Measurements from ENCODE around the gene ZFPL1.

The ZFPL1 gene

DNA sequence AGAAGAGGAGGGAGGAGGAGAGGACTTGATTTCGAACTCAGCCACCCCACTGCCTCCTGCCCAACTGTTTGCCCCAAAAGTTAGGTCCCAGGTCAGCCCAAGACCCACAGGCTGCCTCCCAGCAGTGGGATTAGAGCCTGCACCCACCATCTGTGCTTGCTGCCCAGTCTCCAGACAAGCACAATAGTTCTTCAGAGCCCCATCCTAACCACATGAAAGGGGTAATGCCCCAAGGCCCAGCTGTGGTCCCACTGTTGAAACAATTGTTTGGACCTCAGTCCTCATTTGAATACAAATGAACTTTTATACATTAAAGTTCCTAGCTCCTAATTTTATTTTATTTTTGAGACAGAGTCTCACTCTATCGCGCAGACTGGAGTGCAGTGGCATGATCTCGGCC lies 6.6 kb downstream of the ZFPL1 start:
- DNase-seq, result peak in 25 of 56 donors; percentile 10 to 72 (median 44)

DNA sequence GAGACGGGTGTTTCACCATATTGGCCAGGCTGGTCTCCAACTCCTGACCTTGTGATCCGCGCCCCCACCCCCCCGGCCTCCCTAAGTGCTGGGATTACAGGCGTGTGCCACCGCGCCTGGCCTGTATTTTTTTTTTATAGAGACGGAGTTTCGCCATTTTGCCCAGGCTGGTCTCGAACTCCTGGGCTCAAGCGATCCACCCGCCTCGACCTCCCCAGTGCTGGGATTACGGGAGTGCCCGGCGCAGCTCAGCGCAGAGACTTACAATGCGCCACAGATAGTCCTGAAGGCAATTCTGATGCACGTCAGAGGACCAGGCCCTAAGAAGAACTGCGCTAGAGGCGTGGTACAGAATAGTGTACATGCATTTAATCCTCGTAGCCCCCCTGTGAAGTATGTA lies 11.4 kb downstream of the ZFPL1 start:
- DNase-seq, result no peak

DNA sequence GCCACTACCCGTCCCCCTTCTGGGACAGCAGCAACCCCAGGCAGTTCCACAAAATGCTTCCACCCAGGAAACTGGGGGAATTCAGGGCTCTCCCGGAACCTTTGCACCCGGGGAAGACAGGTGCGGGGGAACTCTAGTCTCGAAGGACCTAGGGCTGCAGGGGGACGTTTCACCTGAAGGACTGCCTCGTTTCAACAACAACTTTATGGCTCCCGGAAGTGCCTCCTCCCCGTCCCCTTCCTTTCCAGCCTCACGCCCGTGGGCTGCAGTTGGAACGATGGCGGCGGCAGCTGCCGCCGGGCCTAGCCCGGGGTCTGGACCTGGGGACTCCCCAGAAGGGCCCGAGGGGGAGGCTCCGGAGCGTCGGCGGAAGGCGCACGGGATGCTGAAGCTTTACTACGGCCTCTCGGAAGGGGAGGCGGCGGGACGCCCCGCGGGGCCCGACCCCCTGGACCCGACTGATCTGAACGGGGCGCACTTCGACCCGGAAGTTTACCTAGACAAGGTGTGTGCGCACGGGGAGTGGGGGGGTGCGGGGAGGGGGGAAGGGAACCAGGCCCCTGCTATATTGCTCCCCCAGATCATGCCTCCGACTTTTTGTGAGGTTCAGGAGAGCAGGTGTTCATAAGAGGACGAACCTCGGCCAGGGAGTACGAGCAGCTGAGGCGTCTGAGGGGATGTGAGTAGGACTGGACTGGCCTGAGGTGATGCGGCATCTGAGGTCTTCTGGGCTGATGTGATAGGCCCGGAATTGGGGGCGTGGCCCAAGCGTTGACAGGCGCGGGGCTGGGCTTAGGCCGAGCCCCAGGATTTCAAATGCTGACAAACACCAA lies 12.2 kb downstream of the ZFPL1 start, which contains the start of gene VPS51:
Gene VPS51 (plus strand): TSS at position 241 of the 833 bp plus-strand sequence. CDS start 37 bp downstream, at position 278.
- DNase-seq, result peak; percentile 27 to 89 (median 79)

DNA sequence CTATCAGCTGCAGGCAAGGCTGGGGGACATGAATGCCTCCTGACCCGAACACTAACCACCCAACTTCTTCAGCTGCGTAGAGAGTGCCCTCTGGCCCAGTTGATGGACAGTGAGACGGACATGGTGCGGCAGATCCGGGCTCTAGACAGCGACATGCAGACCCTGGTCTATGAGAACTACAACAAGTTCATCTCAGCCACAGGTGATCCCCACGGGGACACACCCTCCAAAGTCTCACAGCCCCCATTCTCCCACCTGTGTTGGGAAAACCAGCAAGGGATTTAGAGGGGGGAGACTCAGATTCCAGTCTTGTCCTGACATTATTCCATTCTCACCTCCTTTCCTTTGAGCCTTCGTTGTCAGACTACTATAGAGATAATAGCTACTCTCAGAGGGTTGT lies 12.9 kb downstream of the ZFPL1 start:
- peak in 1 of 56 donors; percentile 55 for DNase-seq

DNA sequence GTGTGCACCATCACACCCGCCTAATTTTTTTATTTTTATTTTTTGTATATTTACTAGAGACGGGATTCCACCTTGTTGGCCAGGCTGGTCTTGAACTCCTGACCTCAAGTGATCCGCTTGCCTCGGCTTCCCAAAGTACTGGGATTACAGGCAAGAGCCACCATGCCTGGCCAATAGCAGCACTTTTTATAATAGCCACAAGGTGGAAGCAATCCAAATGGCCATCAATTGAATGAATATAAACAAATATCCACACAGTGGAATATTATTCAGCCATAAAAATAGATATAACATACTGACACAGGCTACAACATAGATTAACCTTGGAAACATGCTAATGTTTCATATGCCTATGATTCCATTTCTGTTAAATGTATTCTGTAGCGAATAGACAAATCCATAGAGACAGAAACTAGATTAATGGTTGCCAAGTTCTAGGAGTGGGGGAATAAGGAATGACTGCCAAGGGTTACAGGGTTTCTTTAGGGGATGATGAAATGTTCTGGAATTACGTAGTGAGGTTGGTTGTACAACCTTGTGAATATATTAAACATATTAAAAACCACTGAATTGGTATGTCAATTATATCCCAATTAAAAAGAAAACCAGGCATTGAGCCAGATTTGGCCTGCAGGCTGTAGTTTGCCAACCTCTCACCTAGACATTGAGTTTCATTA lies 16.8 kb downstream of the ZFPL1 start:
- no peak for DNase-seq

DNA sequence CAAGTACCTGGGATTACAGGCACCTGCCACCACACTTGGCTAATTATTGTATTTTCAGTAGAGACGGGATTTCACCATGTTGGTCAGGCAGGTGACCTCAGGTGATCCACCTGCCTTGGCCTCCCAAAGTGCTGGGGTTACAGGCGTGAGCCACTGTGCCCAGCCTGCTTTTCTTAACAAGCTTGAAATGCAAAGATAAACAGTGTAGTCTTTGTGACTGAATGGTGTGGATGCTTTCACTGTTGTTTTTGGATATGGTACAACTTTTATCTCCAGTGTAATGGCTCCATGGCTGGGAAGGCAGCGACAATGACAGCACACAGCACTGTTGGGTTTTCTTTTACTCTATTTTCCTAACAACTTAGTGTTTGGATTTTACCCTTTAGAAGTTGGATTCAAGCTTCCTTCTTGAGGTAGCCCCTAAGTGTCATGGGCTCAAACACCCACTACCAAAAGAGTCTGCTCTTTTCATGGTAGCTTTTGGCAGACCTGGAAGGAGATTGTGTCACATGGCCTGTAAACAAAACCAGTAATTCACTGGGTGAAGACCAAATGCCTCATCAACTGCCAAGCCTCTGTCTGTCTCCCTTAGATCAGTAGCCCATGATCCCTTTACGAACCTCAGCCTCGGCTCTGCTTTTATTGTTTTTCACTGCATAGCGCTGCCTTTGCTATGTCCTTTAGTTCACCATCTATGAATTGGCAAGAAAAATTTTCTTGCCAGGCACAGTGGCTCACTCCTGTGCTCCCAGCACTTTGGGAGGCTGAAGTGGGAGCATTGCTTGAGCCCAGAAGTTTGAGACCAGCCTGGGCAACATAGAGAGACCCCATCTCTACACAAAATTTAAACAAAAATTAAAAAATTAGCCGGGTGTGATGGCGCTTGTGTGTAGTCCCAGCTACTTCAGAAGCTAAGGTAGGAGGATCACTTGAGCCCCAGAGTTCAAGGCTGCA lies 18.4 kb downstream of the ZFPL1 start:
- DNase-seq, result peak in 24 of 56 donors; percentile 6 to 71 (median 40)

DNA sequence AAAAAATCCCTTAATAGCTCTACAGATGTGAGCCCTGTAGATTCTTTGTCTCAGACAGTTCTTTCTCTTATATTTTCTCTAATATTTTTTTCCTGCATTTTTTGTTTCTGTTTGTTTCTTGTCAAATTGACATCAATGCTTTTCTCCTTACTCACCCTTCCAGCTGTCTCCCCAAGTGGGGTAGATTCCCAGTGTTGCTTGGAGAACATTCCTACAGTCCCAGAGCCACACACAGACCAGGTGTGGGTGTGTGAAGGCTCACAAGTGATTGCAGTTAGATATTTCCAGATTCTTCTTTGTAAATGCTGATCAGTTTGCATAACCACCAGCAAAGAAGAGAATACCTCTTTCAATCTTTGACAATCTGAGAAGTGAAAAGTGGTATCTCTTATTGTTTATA lies 19.5 kb downstream of the ZFPL1 start:
- DNase-seq, result no peak

DNA sequence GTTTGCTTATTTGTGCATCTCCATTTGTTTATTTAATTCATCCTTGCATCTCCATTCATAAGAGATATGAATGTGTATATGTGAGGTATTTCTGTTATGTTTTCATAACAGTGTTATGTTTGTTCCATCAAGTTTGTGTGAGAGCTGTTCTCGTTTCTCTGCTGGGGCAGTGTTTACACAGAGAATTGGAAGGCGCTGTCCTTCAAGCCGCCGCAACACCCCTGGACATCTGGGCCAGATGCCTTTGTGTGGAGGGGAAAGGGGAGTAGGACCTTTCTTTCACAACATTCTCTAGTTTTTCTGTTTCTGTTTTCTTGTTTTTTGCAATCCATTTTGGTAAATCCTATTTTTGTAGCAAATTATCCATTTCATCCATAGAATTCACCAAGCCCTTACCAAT lies 20.6 kb downstream of the ZFPL1 start:
- no peak for DNase-seq

DNA sequence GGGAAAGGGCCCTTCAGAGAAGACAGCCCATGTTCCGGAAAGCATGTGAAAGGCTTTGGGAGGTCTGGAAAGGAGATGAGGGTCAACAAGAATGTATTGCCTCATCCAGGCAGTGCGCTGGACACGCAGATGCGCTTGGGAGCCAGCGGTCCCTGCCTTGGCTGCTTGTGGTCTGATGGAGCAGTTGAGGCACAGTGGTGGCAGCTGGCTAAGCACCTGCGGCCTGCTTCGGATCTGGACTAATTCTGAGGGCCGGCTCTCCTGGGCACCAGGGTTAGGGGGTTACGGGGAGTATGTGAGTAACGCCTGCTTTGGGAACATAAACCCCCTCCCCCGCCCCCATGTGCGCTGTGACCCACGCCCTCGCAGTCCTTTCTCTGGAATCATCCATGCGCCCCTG lies 23.1 kb downstream of the ZFPL1 start:
- no peak for DNase-seq

DNA sequence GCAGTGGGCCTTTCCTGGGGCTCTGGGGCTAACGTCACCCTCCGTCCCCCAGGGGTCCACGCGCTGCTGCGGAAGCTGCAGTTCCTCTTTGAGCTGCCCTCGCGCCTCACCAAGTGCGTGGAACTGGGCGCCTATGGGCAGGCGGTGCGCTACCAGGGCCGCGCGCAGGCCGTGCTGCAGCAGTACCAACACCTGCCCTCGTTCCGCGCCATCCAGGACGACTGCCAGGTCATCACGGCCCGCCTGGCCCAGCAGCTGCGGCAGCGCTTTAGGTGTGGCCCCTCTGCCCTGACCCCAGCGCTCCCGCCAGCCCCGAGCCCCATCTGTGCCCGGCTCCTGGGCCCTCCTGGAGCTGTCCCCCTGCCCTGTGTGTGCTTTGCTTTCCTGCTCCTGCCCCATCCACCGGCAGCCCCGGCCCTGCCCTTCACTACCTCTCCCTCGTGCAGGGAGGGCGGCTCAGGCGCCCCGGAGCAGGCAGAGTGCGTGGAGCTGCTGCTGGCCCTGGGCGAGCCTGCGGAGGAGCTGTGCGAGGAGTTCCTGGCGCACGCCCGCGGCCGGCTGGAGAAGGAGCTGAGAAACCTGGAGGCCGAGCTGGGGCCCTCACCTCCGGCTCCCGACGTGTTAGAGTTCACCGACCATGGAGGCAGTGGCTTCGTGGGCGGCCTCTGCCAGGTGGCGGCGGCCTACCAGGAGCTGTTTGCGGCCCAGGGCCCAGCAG lies 23.9 kb downstream of the ZFPL1 start:
- DNase-seq, result no peak

DNA sequence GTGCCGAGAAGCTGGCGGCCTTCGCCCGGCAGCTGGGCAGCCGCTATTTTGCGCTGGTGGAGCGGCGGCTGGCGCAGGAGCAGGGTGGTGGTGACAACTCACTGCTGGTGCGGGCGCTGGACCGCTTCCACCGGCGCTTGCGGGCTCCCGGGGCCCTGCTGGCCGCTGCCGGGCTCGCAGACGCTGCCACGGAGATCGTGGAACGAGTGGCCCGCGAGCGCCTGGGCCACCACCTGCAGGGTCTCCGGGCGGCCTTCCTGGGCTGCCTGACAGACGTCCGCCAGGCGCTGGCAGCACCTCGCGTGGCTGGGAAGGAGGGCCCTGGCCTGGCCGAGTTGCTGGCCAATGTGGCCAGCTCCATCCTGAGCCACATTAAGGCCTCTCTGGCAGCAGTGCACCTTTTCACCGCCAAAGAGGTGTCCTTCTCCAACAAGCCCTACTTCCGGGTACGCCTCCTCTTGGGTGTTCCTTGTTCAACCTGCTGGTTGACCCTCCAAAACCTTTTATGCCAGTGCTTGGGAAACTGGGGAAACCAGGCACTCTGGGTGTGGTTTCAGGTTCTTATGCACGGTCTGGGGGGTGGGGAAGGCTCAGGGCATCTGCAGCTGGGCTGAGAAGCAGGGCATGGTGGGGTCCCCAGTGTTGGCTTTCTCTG lies 24.6 kb downstream of the ZFPL1 start:
- no peak for DNase-seq

DNA sequence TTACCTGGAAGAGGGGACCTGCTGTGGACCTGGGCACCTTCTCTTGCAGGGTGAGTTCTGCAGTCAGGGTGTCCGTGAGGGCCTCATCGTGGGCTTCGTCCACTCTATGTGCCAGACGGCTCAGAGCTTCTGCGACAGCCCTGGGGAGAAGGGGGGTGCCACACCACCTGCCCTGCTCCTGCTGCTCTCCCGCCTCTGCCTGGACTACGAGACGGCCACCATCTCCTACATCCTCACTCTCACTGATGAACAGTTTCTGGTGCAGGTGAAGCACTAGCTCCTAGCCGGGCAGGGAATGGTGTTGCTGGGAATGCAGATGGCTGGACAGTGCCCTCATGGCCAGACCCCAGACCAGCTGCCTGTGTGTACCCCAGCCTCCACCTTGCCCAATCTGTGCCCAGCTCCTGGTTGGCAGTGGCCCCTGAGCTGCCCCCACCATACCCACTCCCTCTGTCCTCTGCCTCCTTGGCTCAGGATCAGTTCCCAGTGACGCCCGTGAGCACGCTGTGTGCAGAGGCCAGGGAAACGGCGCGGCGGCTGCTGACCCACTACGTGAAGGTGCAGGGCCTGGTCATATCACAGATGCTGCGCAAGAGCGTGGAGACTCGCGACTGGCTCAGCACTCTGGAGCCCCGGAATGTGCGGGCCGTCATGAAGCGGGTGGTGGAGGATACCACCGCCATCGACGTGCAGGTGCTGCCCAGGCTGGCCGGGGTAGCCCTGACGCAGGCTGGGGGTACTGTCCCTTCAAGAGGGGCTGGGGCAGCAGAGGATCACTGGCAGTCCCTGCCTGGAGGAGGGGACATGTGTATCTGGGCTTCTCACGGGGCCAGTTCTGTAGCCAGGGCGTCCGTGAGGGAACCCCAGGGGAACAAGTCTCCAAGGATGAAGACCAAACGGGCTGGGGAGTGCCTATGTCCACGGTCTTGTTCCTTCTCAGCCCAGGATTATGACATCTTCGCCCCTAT lies 25.5 kb downstream of the ZFPL1 start:
- no peak for DNase-seq

DNA sequence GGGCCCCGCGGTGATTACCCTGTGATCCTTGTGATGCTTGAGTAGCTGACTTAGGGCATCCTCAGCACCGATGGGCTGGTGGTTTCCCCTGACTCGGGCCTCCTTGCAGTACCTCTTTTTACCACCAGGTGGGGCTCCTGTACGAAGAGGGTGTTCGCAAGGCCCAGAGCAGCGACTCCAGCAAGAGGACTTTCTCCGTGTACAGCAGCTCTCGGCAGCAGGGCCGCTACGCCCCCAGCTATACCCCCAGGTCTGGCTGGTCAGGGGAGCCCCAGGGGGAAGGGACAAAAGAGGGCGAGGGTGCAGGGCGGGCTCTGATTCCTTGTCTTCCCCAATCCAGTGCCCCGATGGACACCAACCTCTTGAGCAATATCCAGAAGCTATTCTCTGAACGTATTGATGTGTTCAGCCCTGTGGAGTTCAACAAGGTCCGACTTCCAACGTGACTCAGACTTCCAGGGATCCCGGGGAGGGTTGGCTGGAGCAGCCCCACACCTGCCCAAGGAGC lies 26.4 kb downstream of the ZFPL1 start:
- DNase-seq, result peak; percentile 17 to 91 (median 73)

DNA sequence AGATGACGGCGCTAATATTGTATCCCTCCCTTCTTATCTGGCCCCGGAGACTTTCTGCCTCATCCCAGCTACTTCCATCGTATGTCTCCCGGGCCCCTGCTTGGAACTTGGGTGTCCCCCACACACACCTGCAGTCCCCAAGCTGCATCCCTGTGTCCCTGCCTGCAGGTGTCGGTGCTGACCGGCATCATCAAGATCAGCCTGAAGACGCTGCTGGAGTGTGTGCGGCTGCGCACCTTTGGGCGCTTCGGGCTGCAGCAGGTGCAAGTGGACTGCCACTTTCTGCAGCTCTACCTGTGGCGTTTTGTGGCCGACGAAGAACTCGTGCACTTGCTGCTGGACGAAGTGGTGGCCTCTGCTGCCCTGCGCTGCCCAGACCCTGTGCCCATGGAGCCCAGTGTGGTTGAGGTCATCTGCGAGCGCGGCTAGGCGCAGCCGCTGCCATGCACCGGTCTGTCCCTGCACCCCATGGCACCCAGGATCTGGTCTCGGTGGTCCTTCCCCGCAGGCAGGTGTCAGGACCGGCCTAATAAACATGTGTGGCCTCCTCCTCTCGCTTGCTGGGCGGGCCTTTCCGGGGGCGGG lies 27.2 kb downstream of the ZFPL1 start:
- DNase-seq, result no peak

DNA sequence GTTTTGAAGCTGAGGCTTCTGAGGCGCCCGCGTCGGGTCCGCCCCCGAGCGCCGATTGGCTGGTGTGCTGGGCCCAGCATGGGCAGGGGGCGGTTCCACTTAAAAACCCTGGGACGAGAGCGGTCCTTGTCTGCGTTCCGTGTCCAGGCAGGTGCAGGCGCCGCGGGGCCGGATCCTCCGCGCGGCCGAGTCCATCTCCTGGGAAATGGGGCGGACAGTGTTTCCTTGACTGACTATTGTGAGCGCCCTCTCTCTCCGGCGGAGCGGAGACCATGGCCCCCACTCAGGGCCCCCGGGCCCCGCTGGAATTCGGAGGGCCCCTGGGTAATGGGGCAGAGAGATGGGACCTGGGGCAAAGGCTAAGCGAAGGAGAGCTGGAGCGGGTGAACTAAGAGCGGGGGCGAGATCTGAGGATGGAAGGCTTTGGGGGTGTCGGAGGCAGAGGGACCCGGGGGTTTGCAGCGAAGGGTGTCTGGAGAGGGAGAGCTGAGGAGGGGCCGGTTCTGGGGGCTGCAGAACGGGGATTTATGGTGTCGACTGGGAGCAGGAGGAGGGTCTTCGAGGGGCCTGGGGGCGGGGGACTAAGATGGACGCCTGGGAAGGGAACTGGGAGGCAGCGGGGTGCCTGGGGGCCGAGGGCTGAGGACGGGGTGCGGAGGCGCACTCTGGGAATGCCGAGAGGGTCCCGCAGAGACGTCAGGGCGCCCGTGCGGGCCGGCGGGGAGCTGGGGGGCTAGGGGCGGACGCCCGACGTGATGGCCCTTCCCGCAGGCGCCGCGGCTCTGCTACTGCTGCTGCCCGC lies 27.9 kb downstream of the ZFPL1 start, which contains the start of gene TM7SF2:
Gene TM7SF2 (plus strand): TSS at position 129 of the 802 bp plus-strand sequence. CDS start 144 bp downstream, at position 273.
- peak; percentile 36 to 98 (median 94) for DNase-seq

DNA sequence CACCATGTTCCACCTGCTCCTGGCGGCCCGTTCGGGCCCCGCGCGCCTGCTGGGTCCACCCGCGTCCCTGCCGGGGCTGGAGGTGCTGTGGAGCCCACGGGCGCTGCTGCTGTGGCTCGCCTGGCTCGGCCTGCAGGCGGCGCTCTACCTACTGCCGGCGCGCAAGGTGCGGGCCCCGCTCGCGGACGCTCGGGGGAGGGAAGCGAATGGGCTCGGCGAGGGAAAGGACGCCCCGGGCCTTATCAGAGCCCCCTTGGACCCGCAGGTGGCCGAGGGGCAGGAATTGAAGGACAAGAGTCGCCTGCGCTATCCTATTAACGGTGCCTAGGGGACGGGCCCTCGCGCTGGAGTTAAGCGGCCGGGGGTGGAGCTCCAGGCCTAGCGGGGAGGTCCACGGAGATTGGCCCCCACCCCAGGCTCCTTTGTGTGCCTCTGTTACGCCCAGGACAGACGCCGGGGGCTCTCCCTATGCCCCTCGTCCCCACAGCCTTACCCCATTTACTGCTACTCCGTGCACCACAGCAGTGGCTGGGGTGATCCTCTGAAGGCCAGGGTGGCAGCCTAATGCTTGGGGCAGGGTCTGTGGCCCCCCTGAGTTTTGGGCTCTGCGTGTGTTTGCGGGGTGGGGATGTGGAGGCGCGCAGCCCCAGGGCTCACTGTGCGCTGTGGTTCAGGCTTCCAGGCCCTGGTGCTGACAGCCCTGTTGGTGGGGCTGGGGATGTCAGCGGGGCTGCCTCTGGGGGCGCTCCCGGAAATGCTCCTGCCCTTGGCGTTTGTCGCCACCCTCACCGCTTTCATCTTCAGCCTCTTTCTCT lies 28.7 kb downstream of the ZFPL1 start:
- peak in 41 of 56 donors; percentile 10 to 72 (median 44) for DNase-seq

Measured in amygdala (tissue), 56 donors.